Measurements from ENCODE around the gene LITAFD. TPM values are rescaled to one million over a fixed set of nuclear protein-coding genes. Genes with fewer than 3 reads are reported as not detected.

Gene LITAFD
- not detected for total RNA-seq

DNA sequence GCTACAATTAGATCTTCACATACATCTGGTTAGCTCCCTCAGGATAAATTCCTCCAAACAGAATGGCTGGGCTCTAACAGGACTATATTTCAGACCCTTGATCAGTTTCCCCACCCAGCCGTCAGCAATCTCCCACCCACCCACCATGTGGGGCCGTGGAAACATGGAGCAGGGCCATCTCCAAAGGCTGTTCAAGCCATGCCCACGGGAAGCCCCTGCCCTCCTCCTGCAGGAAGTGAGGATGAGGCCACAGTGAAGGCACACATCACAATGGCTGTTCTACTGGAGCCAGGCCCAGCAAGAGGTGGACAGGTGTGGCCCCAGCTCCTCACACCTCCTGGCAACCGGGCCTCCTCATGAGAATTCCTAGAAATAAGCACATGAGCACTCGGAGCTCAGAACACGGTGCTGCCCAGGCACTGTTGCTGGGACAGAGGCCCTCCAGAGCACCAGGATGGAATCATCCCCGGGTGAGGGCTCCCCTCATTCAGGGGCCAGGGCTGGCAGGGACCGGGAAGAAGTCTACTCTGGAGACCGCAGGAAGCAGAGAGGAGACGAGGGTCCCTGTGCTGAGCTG lies at the start of gene LITAFD:
LITAFD (plus strand) TSS at position 311 of the 577 bp plus-strand sequence. CDS start 2,005 bp downstream, outside the sequence.

GRCh38 chr16:8868416-8869211 lies 13.5 kb upstream of the LITAFD start, which contains the start of gene CARHSP1:
TSS of gene CARHSP1 (minus strand) at chr16:8869006. CDS start at chr16:8859328, 9,678 bp downstream.

Other genes starting within 250 kb of the LITAFD start
- gene ABAT, start 207.7 kb upstream of the LITAFD start, total RNA-seq, result 42.9 TPM
- gene TMEM186, start 84.7 kb upstream of the LITAFD start, total RNA-seq, result 7.6 TPM
- 21.3 TPM for gene PMM2, start 84.5 kb upstream of the LITAFD start, total RNA-seq
- 118 TPM for gene CARHSP1, start 13.3 kb upstream of the LITAFD start, total RNA-seq
- 130 TPM for gene USP7, start 81.6 kb downstream of the LITAFD start, total RNA-seq
- gene HAPSTR1, start 209.3 kb downstream of the LITAFD start, total RNA-seq, result 111 TPM

All from camera-type eye (tissue), 1 donor.